Fibroblast of mammary gland (primary cell): ENCODE data around the gene MUC12.

Experiments
- DNase-seq: peaks from one replicate; pipeline ENCODE4 v3.0.0-alpha.2; 2010; ENCODE audit warnings: low read depth
- H3K4me3 ChIP-seq: 2 replicates; pipeline ENCODE4 v1.5.1; 2011; ENCODE audit warnings: low read depth, mild to moderate bottlenecking, low read length, moderate library complexity; ENCODE audit not compliant: control insufficient read depth
- TF ChIP-seq, protein P1 (sequence below): conservative IDR thresholded peaks from 2 replicates; pipeline ENCODE4 v1.5.1; 2011; ENCODE audit warnings: low read depth, low read length, inconsistent platforms; ENCODE audit not compliant: control insufficient read depth, insufficient read depth

MUC12 gene

DNA sequence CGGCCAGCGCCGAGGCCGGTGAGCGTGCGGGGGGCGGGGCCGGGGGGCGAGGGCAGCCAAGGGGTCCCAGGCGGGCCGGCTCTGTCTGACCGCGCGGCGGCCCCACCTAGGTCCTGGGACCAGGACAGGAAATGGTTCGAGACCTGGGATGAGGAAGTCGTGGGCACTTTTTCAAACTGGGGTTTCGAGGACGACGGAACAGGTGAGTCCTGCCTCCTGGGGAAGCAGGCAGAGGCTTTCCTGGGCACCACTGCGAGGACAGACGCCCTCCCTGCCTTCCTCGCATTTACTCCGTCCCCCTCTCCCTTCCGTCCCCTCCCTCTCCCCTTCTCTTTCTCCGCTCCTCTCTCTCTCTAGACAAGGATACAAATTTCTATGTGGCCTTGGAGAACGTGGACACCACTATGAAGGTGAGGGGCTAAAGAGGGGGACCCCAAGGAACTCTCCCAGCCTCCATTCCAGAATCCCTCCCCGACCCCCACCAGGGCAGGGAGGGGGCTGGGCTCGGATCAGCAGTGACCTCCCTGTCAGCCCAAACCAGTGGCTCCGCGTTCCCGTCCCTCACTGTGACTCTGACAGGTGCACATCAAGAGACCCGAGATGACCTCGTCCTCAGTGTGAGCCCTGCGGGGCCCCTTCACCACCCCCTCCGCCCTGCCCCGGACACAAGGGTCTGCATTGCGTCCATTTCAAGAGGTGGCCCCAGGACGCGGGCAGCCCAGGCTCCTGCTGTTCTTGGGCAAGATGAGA lies 2.6 kb upstream of the MUC12 start:
- no peak for DNase-seq
- TF ChIP-seq, protein P1, sequence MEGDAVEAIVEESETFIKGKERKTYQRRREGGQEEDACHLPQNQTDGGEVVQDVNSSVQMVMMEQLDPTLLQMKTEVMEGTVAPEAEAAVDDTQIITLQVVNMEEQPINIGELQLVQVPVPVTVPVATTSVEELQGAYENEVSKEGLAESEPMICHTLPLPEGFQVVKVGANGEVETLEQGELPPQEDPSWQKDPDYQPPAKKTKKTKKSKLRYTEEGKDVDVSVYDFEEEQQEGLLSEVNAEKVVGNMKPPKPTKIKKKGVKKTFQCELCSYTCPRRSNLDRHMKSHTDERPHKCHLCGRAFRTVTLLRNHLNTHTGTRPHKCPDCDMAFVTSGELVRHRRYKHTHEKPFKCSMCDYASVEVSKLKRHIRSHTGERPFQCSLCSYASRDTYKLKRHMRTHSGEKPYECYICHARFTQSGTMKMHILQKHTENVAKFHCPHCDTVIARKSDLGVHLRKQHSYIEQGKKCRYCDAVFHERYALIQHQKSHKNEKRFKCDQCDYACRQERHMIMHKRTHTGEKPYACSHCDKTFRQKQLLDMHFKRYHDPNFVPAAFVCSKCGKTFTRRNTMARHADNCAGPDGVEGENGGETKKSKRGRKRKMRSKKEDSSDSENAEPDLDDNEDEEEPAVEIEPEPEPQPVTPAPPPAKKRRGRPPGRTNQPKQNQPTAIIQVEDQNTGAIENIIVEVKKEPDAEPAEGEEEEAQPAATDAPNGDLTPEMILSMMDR = no peak
- no peak overlapping the region for H3K4me3 ChIP-seq

DNA sequence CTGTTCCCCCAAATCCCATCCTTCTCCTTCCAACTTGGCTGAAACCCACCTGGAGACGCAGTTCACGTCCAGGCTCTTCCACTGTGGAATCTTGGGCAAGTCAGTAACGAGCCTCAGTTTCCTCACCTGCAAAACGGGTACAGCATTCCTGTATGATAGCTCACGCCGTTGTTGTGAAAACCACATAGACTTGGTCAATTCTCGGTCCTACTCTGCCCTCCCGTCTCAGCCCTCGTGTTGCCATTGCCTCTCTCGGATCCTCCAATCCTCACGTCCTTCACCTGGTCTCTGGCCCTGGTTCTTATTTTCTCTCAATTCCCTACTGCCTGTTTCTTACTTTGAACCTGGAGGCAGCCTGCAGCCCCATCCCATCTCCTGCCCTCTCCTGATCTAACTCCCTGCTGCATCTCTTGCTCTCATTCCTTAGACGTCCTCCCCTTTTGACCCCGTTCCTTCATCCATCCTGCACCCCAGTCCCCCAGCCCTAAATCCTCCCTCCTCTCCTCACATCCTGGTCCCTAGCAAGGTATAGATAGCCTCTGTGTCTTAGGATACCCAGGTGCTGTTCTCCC lies 2.0 kb upstream of the MUC12 start:
- H3K4me3 ChIP-seq = no peak overlapping the region
- TF ChIP-seq, protein P1 = no peak
- no peak for DNase-seq

DNA sequence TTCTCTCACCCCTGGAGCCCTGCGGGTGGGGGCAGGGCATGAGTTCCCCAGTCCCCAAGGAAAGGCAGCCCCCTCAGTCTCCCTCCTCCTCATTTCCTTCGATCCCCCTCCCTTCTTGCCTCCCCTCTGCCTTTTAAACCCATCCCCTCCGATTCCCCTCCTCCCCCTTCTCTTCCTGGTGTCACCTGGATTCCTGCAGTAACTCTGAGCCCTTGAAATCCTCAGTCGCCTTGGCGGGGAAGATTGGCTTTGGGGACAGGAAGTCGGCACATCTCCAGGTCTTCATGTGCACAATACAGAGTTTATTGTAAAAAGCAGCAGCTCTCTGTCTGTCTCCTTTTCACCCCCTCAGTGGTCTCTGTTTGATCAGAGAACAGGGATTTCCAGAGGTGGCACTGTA lies 1.3 kb upstream of the MUC12 start:
- TF ChIP-seq, protein P1 = no peak
- H3K4me3 ChIP-seq = no peak overlapping the region
- no peak for DNase-seq

DNA sequence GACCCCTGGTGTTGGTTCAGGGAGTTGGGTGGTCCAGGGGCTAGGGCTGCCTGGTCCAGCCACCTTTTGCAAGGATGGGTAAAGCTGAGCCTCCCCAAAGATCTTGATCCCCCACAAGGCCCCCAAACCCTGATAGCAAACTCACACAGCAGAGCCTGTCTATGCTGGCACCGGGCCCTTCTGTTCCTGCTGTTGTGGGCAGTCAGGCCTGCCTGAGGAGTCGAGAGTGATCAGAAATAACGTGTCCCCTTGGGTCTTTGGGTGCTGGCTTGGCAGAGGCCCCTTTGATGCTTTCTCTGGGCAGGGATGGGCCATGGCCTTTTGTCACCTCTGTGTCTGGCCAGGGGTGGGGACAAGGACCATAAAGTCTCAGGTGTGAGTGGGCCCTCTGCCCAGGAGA lies 715 bp upstream of the MUC12 start:
- TF ChIP-seq, protein P1 = no peak
- DNase-seq = no peak
- H3K4me3 ChIP-seq = no peak overlapping the region

DNA sequence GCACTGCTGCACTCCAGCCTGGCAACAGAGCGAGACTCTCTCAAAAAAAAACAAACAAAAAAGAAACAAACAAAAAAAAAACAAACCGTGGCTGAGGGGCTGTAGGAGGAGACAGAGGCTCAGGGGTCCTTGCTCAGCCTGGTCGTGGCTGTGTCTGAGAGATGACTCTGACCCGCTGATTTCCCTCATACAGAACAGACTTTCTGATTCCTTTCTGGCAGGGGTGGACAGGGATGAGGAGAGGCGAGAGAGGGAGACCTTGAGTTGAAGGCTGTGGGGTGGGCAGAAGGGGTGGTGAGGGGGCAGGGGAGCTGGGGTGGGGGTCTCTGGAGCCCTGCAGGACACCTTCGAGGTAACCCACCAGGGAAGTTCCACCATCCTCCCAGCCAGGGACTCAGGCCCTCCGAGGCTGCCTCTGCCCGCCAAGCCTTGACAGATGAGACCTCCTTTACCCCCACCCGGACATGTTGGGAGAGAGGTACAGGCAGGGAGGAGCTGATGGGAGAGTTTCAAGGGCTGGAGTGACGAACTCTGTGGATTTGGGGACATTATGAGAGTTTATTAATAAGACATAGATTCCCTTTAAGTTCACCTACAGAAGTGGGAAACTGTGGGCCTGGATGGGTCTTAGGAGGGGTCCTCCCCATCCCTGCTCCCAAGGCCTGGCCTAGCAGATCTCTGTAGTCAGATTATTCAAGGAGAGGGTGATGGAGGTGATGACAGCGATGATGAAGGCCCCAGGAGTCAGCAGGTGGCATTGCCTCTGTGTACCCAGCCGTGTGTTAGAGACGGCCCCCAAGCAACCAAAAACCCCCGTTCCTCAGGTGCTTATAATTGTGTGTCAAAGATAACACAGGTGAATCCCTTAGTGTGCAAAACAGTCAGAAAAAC lies 2.0 kb downstream of the MUC12 start:
- DNase-seq = no peak
- H3K4me3 ChIP-seq = no peak overlapping the region
- TF ChIP-seq, protein P1 = no peak

DNA sequence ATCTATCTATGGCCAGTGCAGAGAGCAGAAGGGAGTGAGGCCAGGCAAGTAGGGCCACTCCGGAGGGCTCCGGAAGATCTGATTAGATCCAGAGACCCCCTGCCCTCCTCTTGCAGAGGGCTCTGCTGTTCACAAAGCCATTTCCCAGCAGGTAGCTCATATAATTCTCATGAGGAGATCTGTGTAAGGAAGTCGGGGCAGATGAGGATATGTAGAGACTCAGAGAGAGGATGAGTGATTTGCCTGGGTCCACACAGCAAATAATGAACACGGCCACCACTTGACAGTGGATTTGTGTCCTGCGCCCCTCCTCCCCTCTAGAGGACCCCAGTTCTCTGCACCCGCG lies 2.6 kb downstream of the MUC12 start:
- DNase-seq = no peak
- H3K4me3 ChIP-seq = no peak overlapping the region
- TF ChIP-seq, protein P1 = no peak
